GM12864 (cell line): ENCODE data around the gene PADI1.
"Not testable (repeated sequence)": the region's sequence is repeated elsewhere in the genome, so short reads cannot be mapped to it uniquely, and the experiment has no call there.

Source experiments
- DNase-seq: peaks from one replicate; pipeline ENCODE4 v3.0.0-alpha.2; 2011; ENCODE audit warnings: low read depth
- H3K4me3 ChIP-seq: 2 replicates; pipeline ENCODE4 v1.5.1; 2011; ENCODE audit warnings: mild to moderate bottlenecking, low read depth, low read length, control low read depth
- TF ChIP-seq, protein P1 (sequence below): IDR thresholded peaks from 2 replicates; pipeline ENCODE4 v1.5.1; 2011; ENCODE audit warnings: low read depth, mild to moderate bottlenecking, moderate library complexity, low read length, control low read depth, inconsistent platforms; ENCODE audit errors: missing control alignments

PADI1 gene

DNA sequence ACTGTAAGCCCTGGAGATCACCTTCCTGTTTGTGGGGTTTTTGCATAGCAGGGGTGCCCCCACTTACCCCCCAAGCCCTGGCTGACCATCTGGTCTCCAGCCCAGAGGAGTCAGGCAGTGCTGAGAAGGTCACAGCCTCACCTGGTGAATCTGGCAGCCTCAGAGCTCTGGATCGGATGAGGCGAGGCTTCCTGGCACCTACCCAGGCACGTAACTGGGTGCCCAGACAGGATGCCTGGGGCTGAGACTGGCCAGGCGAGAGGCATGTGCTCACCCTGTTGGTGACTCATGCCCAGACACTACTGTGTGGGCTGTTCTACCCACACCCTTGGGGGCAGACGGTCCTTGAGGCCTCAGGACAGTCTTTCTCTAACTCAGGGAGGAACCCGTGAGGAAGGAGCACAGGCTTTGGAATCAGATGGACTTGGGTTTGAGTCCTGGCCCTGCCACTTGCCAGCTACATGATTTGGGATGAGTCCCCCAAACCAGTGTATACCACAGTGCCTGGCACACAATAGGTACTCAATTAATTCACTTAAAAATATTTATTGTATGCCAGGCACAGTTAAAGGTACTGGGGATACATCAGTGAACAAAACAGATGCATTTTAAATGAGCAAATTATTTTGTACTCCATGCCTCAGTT lies 28.9 kb downstream of the PADI1 start:
- no peak for DNase-seq
- TF ChIP-seq, protein P1, sequence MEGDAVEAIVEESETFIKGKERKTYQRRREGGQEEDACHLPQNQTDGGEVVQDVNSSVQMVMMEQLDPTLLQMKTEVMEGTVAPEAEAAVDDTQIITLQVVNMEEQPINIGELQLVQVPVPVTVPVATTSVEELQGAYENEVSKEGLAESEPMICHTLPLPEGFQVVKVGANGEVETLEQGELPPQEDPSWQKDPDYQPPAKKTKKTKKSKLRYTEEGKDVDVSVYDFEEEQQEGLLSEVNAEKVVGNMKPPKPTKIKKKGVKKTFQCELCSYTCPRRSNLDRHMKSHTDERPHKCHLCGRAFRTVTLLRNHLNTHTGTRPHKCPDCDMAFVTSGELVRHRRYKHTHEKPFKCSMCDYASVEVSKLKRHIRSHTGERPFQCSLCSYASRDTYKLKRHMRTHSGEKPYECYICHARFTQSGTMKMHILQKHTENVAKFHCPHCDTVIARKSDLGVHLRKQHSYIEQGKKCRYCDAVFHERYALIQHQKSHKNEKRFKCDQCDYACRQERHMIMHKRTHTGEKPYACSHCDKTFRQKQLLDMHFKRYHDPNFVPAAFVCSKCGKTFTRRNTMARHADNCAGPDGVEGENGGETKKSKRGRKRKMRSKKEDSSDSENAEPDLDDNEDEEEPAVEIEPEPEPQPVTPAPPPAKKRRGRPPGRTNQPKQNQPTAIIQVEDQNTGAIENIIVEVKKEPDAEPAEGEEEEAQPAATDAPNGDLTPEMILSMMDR = no peak
- no peak overlapping the region for H3K4me3 ChIP-seq

GRCh38 chr1:17234405-17234804 lies 29.5 kb downstream of the PADI1 start:
- no peak overlapping the region for H3K4me3 ChIP-seq
- TF ChIP-seq, protein P1 = no peak
- DNase-seq = no peak

GRCh38 chr1:17235135-17235885 lies 30.4 kb downstream of the PADI1 start:
- DNase-seq = no peak
- no peak overlapping the region for H3K4me3 ChIP-seq
- TF ChIP-seq, protein P1 = no peak

GRCh38 chr1:17236779-17237560 lies 32.0 kb downstream of the PADI1 start:
- TF ChIP-seq, protein P1 = peak; percentile 78
- DNase-seq = peak; percentile 51
- no peak overlapping the region for H3K4me3 ChIP-seq

- DNase-seq = no peak
- no peak overlapping the region for H3K4me3 ChIP-seq
- TF ChIP-seq, protein P1 = no peak
Observed at GRCh38 chr1:17237561-17237903, 32.6 kb downstream of the PADI1 start.

DNA sequence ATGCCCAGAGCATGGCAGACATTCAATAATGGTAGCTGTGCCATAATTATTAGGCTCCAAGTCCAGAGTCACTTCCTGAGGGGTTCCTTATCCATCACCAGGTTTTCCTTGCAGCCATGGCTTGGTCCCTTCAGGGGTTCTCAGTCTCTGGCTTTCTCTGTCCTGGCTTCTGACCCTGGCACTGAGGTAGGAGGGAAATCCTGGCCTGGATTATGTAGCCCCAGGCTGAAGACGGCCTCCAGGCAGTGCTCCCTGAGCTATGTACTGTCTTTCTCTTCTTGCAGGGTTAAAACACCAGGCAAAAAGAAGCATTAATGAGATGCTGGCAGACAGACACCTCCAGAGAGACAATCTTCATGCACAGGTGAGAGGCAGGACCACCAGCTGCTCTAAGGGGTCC lies 34.5 kb downstream of the PADI1 start:
- no peak overlapping the region for H3K4me3 ChIP-seq
- DNase-seq = peak; percentile 55
- TF ChIP-seq, protein P1 = no peak

GRCh38 chr1:17241011-17241779 lies 36.3 kb downstream of the PADI1 start:
- not testable (repeated sequence) for DNase-seq, H3K4me3 ChIP-seq

DNA sequence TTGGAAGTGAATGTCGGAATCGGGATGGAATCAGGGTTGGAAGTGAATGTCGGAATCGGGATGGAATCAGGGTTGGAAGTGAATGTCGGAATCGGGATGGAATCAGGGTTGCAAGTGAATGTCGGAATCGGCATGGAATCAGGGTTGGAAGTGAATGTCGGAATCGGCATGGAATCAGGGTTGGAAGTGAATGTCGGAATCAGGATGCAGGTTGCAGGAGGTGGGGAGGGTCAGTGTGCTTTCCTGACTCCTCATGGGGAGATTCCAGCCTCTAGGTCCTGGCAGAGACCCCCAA lies 36.8 kb downstream of the PADI1 start:
- not testable (repeated sequence) for H3K4me3 ChIP-seq, DNase-seq
